GM19467 (cell line): ENCODE data around the gene RRN3.
"Not testable (repeated sequence)": the region's sequence is repeated elsewhere in the genome, so short reads cannot be mapped to it uniquely, and the experiment has no call there.

ENCODE experiments used
- ATAC-seq: cut with Tn5 transposase; IDR thresholded peaks from one replicate; pipeline ENCODE4 v1.9.1; 2021; ENCODE audit warnings: mild to moderate bottlenecking, moderate library complexity; ENCODE audit not compliant: unreplicated experiment

RRN3 gene, protein sequence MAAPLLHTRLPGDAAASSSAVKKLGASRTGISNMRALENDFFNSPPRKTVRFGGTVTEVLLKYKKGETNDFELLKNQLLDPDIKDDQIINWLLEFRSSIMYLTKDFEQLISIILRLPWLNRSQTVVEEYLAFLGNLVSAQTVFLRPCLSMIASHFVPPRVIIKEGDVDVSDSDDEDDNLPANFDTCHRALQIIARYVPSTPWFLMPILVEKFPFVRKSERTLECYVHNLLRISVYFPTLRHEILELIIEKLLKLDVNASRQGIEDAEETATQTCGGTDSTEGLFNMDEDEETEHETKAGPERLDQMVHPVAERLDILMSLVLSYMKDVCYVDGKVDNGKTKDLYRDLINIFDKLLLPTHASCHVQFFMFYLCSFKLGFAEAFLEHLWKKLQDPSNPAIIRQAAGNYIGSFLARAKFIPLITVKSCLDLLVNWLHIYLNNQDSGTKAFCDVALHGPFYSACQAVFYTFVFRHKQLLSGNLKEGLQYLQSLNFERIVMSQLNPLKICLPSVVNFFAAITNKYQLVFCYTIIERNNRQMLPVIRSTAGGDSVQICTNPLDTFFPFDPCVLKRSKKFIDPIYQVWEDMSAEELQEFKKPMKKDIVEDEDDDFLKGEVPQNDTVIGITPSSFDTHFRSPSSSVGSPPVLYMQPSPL

DNA sequence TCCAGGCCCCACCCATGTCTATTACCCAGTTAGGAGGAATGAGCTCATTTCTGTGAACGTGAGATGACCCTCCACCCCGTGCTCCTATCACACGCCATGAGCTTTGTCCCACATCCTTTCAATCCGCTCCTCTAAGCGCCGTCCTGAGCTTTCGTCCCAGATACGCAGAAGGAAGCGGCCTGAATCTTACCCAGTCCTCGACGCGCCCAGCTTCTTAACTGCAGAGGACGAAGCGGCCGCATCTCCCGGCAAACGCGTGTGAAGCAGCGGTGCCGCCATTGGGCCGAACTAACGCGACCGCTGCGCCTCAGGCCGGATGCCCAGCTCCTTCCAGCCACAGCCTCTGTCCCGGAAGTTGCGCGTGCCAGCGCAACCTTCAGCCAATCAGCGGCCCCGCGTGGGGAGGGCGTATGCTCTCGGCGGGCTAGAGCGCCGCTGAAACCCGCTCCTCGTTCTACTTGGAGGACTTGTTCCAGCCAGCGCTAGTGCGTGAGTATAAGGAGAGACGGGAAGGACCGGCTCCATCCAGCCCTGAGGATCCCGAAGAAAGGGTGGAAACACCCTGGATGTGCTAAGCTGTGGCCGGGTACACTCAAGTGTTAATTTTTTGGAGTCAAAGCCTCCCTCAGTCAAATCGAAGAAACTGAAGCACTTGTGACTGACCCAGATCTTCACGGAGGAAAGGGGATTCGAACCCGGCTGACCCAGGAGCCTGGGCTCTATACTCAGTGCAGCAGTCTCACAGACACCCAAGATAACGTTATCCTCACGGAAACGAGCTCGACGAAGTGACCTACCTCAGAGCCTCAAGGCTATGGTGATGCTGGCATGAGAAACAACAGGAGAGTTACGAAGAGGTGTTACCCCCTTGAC lies at the start of gene RRN3:
Gene RRN3, minus strand, starts transcription at position 318 of the 873 bp plus-strand sequence. Its CDS starts 39 bp downstream, at position 279.
- peak; percentile 99 for ATAC-seq

DNA sequence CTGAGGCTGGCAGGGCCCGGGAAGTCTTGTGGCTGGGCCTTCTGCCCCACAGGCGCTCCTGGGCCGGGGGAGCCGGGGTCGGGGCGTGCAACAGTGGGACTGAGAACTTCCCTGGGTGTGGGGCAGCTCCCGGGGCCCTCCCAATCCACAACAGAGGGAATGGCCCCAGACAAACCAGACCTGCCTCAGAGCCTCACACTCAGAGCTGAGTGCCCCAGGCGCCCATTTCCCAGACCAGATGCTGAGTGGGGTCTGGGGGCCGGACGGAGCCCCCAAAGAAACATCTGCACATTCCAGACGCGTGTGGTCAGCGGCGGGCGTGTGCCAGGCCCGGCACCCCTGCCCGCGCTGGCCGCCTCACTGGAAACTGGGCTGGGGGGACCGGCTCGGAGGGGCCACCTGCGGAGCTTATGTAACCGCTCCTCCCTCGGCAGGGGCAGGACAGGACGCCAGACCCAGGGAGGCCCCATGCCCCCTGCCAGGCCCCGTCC lies 49.6 kb upstream of the RRN3 start:
- ATAC-seq, result not testable (repeated sequence)

DNA sequence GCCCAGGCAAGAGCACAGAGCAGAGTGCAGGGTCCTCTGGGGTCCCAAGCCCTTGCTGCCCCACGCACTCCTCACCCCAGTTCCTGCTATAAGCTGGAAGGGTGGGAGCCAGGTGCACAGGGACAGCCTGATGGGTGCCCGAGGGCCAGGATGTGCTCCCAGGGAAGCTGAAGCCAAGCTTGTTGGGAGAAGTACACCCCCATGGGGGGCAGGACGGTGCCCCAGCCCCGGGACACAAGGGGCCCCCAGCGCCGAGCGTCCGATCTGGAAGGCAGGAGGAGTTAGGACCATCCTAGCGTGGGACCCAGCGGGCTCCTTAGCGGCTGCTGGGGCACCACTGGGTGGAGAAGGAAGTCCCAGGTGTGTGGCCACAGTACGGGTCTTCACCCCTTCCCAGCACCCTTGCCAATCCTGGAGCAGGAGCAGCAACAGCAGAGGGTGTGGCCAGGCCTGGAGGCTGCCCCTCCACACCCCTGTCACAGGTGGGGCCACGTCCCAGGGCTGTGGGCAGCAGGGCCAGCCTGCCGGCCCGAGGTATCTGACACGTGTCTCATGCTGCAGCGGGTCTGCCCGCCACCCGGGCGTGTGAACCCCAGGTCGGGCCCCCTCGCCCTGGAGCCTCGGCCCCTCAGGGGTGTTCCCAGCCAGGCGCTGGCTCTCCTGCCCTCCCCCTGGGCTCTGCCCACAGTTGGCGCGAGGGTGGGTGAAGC lies 49.0 kb upstream of the RRN3 start:
- not testable (repeated sequence) for ATAC-seq

DNA sequence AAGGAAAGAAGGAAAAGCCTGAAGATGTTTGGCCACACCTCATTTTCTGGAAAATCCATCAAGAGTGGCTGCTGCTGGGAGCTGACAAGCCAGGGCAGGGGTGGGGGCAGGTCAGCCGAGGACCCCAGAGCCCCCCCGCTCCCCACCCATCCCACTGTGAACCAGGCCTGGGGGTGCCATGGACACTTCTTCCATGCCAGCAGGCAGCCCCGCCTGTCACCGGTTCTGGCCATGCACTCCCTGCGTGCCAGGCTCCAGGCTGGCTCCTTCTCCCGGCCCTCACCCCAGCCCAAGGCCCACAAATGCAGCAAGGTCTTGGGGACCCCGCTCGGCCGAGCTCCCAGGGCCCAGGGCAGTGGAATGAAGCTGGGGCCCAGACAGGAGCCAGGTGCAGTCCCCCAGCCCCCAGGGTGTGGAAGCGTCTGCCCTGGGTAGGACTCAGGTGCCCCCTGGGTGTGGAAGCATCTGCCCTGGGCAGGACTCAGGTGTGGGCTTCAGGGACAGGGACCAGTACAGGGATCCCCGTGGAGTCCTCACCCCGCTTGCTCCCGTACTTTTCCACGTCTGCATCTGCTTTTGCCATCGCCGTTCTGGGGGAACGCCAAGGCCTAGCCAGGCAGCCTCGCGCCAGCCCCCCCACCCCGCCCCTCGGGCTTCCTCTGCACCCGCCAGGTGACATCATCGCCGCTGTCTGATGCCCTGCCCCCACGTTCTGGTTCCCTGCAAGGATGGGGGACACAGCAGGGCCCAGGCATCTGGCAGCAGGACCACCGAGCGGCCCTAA lies 48.2 kb upstream of the RRN3 start:
- not testable (repeated sequence) for ATAC-seq

DNA sequence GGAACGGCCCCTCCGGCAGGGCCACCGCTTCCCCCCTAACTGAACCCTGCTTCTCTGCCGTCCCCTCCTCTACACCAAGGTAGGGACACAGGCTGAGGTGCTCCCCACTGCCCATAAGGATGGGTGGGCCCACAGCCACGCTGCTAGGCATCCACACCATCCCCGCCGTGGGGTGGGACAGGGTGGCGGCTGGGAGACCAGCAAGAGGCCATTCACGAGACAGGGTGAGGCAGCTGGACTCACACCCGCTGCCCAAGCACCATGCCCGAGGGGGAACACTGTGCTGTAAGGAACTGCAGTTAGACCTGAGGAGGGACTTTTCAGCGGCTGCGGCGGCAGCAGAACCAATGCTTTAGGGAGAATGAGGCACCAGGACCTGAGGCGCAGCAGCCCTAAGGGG lies 47.5 kb upstream of the RRN3 start:
- ATAC-seq, result no peak

DNA sequence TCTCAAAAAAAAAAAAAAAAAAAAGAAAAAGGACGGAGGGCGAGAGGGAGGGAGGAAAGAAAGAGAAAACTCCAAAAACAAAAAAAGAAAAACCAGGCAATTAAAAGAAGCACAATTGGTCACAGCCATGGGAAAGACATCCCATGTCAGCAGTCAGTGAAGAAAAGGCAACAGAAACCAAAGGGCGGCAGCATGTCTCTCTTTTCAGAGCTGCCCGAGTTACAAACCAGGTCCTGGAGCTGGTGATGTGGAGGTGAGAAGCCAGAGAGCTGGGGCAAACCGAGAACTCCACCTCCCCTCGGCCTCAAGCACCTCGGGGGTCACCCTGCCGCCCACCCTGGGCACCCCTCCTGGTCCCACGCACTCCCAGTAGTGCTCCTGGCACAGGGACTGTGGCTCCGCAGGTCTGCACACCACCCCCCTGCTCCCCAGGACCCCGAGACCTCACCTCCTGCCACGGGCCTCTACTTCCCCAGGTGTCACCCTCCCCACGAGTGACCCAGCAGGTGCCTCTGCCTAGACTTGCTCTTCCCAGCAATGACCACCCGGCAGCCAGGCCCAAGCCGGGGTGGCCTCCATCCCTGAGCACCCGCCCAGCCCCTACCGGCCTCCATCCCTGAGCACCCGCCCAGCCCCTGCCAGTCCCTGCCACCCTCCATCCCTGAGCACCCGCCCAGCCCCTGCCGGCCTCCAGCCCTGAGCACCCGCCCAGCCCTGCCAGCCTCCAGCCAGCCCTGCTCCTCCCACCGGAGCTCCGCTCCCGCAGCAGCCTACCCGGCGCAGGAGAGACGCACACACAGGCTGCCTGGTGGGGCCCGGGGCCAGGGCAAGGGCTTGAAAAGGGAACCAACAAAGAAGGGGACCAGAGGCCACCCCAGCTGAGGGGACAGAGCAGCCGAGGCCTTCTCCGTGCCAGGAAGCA lies 46.6 kb upstream of the RRN3 start:
- ATAC-seq, result not testable (repeated sequence)

DNA sequence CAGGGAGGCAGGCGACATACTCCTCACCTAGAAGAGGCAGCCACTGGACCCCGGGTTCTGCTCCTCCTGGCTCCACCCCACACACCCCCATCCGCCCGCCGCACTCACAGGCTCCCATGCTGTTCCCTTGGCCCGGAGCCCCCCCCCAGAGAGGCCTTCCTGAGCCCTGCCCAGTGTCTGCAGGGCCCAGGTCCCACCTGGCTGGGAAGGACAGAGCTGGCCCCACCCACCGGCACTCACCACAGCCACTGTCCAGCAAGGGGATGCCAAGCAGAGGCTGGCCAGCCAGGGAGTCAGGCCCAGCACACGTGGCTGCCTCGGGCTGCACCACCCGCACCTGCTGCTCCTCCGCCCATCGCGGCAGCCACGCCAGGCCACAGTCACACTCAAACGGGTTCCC lies 43.4 kb upstream of the RRN3 start:
- ATAC-seq, result not testable (repeated sequence)

DNA sequence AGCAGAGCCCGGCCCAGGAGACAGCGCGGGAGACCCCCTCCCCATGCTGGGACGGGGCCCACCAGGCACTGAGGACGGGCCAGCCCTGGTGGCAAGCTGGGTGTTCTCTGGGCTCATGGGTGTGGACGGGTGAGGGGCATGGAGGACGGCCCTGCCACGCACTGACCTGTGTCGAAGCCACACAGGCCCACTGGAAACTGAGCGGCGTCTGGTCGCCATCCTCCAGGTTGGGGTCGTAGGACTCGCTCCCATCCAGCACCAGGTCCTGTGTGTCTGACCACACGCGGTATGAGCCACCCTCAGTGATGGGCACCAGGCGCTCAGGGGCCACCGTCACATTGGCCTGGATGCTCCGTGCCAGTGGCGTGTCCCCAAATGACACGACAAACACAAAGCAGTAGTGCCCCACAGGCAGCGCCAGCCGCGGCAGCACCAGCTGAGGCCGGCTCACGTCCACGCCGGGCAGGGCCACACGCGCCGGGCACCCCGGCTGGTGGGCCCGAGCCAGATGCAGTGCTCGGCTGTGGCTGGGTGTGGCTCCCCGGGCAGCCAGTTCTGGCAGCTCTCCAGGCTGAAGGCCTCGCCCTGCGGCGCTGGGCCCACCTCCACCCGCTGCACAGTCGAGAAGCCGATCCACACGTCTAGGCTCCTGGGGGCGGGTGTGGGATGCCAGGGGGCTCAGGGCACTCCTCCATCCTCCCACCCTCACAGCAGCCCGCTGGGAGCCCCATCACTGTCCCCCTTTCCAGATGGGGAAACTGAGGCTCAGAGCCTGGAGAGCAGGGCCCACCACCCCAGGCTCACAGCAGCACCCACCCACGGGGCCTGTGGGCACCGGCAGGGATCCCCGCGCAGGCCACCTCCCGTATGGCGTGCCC lies 41.6 kb upstream of the RRN3 start:
- ATAC-seq, result not testable (repeated sequence)

DNA sequence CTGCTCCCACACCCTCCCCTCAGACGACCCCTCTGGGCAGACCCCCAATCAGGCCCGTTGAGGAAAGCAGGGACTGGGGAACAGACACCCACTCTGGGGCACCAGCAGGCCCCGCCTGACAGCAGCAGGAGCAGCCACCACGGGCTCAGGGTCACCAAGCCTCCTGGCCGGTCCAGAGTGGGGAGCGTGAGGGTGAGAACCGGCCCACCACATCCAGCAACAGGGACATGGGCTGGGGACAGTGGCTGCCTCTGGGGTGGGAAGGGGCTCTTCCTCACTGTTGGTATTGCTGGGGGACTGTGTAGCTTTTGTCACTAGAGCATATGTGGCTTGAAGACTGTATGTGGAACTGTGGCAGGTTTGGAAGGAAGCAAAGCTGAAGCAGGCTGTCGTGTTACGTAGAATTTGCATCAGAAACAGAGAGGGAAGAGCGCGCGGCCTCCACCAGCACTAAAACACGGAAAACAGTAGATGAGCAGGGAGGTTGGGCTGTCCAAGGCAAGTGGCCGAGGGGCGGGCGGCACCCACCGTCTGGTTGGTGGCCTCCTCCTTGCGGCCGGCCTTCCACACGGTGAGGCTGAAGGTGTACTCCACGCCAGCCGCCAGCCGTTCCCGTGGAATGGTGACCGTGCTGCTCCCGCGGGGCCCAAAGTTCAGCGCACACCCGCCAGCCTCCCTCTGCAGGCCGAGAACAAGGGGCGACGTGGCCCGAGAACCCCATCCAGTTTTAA lies 40.8 kb upstream of the RRN3 start:
- ATAC-seq, result not testable (repeated sequence)

DNA sequence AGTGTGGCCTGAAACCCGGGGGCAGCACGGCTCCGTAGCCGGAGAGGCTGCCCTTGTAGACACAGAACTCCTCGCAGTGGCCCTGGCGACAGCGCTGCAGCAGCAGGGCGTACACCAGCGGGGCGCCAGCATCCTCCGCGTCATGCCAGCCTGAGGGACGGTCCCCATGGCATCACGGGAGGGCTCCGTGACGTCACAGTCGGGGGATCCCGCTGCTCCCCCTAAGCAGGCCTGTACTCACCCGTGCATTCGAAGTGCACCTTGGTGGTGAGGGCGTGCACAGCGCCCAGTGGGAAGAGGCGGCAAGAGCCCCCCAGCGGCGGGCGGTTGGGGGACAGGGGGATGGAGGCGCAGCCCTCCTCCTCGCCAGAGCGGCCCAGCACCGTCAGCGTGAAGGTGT lies 39.5 kb upstream of the RRN3 start:
- not testable (repeated sequence) for ATAC-seq

DNA sequence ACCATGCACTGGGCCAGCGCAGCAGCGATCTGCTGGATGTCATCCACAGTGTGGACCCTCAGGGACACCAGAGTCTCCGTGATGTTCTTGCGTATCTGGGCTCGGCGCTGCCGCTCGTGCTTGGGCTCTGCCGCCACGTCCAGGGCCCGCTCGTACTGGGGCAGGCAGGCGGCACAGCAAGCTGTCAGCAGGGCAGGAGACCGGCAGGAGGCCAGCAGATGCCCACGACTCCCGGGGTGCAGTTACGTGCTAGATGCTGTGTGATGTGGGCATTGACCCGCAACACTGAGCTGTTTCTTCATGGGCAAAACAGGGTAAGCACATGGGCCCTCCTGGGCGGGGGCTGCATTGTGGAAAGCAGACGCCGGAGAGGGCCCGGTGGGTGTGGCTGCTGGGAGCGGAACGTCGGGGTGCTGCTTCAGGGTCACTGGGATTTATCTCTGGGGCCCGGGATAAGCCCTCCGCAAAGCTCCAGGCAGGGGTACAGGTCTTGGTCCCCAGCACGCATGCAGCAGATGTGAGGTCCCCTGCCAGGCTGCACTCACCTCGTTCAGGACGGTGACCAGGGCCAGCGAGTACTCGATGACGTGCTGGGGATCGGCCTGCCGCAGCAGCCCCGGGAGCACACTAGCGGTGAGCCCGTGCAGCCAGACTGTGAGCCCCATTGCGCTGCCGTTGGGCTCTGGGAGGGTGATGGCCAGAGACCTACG lies 38.8 kb upstream of the RRN3 start:
- not testable (repeated sequence) for ATAC-seq

DNA sequence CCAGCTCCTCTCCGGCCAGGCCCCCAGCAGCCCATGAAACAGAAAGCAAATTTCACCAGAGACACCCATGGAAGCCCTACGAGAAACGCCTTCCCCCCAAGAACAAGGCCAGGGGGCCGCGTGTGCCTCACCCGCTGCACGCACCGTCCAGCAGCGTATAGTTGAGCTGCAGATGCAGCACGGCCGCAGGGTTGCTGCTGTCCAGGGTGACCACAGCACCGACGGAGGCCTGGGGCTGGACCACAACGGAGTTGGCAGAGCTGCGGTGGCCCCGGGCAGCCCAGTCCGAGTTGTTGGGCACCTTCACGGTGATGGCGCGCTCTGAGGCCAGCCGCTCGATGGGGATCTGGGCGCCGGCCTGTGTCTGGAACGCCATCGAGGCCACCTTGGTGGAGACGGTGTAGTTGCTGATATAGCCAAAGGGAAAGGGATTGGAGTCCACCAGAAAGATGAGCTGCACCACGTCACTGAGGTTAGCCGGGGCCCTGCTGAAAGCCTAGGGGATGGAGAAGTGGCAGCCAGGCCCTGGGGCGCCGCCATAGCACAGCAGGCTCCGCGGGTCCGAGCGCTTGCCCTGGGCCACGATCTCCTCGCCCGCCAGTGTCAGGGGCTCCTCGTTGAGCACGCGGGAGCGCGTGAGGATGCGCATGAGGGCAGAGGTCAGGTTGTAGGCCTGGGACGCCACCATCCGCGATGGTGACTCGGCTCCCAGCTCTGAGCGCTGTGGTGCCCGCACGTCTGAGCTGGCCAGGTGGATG lies 37.0 kb upstream of the RRN3 start:
- ATAC-seq, result not testable (repeated sequence)

DNA sequence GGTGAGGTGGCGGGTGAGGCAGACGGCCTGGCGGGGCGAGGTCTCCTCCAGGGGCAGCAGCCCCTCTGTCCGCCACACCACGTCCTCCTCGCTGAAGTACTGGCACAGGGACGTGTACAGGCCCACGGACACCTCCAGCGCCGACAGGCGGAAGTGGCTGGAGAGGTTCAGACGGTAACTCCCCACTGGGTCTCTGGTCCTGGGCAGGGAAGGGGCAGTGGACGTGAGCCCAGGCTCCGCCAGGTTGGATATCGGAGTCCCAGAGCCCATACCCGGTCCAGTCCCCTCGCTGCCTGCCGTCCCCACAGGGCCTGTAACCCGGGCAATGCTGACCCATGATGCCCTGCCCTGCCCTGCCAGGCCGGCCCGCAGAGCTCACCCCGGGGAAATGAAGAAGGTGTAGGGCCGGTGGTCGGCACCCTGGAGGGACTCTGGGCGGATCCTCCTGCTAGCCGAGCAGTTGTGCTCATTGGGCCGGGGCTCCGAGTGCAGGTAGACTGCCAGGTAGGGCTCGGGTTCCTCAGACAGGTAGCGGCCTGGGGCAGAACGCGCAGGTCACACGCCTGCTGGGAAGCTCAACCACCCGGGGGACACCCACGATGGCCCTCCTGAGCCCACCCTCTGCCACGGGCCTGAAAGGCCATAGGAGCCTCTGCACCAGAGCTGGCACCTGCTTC lies 36.3 kb upstream of the RRN3 start:
- ATAC-seq, result not testable (repeated sequence)

DNA sequence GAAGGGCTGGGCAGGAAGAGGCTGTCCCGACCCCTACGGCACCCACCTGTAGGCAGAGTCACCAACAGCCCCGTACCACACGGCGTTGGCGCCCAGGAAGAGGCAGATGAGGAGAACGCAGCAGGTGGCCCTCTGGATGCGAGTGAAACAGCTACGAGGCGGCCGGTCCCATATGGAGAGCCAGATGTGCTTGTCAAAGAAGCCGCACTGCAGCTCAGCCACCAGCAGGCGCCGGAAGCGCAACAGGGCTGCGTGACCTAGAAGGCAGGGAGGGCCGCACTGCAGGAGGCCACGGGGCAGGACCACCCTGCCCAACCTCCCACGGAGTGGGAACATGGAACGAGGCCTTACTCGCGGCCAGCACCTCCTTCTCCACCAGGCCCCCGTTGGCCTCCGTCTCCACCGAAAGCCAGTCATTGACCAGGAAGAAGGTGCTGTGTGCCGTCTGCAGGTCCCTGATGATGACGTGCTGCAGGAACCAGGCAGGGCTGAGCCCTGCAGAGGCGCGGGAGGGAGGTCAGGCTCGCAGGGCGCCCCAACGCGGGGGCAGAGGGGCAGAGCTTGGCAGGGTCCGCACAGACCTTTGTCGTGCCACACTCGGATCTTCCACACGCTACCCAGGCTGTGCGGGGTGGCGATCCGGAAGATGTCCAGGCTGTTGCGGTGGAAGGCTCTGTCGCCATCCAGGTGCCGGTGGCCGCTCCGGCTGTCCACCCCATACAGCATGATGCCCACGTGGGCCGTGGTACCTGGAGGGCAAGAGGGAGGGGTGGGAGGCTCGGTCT lies 33.8 kb upstream of the RRN3 start:
- not testable (repeated sequence) for ATAC-seq
